ENCODE measurements around the gene RAB5B.

The RAB5B gene

GRCh38 chr12:56007564-56008559 is 34.0 kb downstream of the RAB5B start:
- in situ Hi-C loops (cut with HindIII; ENCODE audit: low sequenced_read_pairs) = no loop called here

- in situ Hi-C loops (cut with HindIII; ENCODE audit: low sequenced_read_pairs) = no loop called here
Measured at GRCh38 chr12:56010111-56010570, 36.3 kb downstream of the RAB5B start.

- in situ Hi-C loops (cut with HindIII; ENCODE audit: low sequenced_read_pairs) = no loop called here
Measured at GRCh38 chr12:56011509-56012090, 37.7 kb downstream of the RAB5B start.

- in situ Hi-C loops (cut with HindIII; ENCODE audit: low sequenced_read_pairs) = no loop called here
Measured at GRCh38 chr12:56013482-56013881, 39.6 kb downstream of the RAB5B start.

GRCh38 chr12:56014205-56014604 is 40.3 kb downstream of the RAB5B start:
- in situ Hi-C loops (cut with HindIII; ENCODE audit: low sequenced_read_pairs) = no loop called here

- in situ Hi-C loops (cut with HindIII; ENCODE audit: low sequenced_read_pairs) = no loop called here
Measured at GRCh38 chr12:56017181-56017580, 43.3 kb downstream of the RAB5B start.

- in situ Hi-C loops (cut with HindIII; ENCODE audit: low sequenced_read_pairs) = no loop called here
Measured at GRCh38 chr12:56018356-56018755, 44.5 kb downstream of the RAB5B start.

GRCh38 chr12:56020423-56021184 is 46.7 kb downstream of the RAB5B start, which contains the start of gene IKZF4:
Gene IKZF4, plus strand, starts transcription at chr12:56021043. Its CDS starts 451 bp downstream, at chr12:56021494.
- in situ Hi-C loops (cut with HindIII; ENCODE audit: low sequenced_read_pairs) = no loop called here

- in situ Hi-C loops (cut with HindIII; ENCODE audit: low sequenced_read_pairs) = no loop called here
Measured at GRCh38 chr12:56021889-56022497, 48.1 kb downstream of the RAB5B start.

GRCh38 chr12:56028511-56029165 is 54.8 kb downstream of the RAB5B start:
- in situ Hi-C loops (cut with HindIII; ENCODE audit: low sequenced_read_pairs) = no loop called here

GRCh38 chr12:56029166-56029519 is 55.3 kb downstream of the RAB5B start:
- in situ Hi-C loops (cut with HindIII; ENCODE audit: low sequenced_read_pairs) = no loop called here

- in situ Hi-C loops (cut with HindIII; ENCODE audit: low sequenced_read_pairs) = loop anchor here (10.0 kb wide), 1 partner anchor 55 kb away; the partner anchor contains the start of gene RAB5B
Measured at GRCh38 chr12:56029666-56030293, 55.9 kb downstream of the RAB5B start.

- in situ Hi-C loops (cut with HindIII; ENCODE audit: low sequenced_read_pairs) = loop anchor here (10.0 kb wide), 1 partner anchor 57 kb away; the partner anchor contains the start of gene RAB5B
Measured at GRCh38 chr12:56031987-56032386, 58.1 kb downstream of the RAB5B start.

GRCh38 chr12:56034586-56035332 is 60.9 kb downstream of the RAB5B start:
- in situ Hi-C loops (cut with HindIII; ENCODE audit: low sequenced_read_pairs) = loop anchor here (10.0 kb wide), 1 partner anchor 60 kb away; the partner anchor contains the start of gene RAB5B

GRCh38 chr12:56037161-56037560 is 63.3 kb downstream of the RAB5B start:
- in situ Hi-C loops (cut with HindIII; ENCODE audit: low sequenced_read_pairs) = loop anchor here (10.0 kb wide), 1 partner anchor 62 kb away; the partner anchor contains the start of gene RAB5B

- in situ Hi-C loops (cut with HindIII; ENCODE audit: low sequenced_read_pairs) = loop anchor here (10.0 kb wide), 1 partner anchor 63 kb away; the partner anchor contains the start of gene RAB5B
Measured at GRCh38 chr12:56038022-56038655, 64.3 kb downstream of the RAB5B start.

GRCh38 chr12:56040151-56040550 is 66.3 kb downstream of the RAB5B start:
- in situ Hi-C loops (cut with HindIII; ENCODE audit: low sequenced_read_pairs) = no loop called here

GRCh38 chr12:56040963-56041551 is 67.2 kb downstream of the RAB5B start:
- in situ Hi-C loops (cut with HindIII; ENCODE audit: low sequenced_read_pairs) = no loop called here
